Smooth muscle cell of trachea (primary cell): ENCODE measurements around the gene NANOGP8. TPM values are rescaled to one million over a fixed set of nuclear protein-coding genes. Genes with fewer than 3 reads are reported as not detected.

Experiments used
- total RNA-seq: library from RNA; depleted of rRNA; stranded (reverse); fragments of >200 nt; gene quantifications from 2 replicates; pipeline ENCODE4 v1.2.1, GENCODE V29; 2014

Gene NANOGP8
- total RNA-seq: 0.15 and 0.33 TPM in 2 replicates

GRCh38 chr15:35085176-35085919, at the start of gene NANOGP8:
TSS of gene NANOGP8 (minus strand) at chr15:35085295. CDS start at chr15:35085110, 185 bp downstream.

Other genes with a start within 250 kb of the NANOGP8 start
- gene AQR, start 115.6 kb downstream of the NANOGP8 start, total RNA-seq: 20.2 and 29.8 TPM in 2 replicates
- gene ZNF770, start 97.0 kb downstream of the NANOGP8 start, total RNA-seq: 30.7 and 32.9 TPM in 2 replicates